WTC11 (cell line): ENCODE results near the gene CNOT8. TPM values are rescaled to one million over a fixed set of nuclear protein-coding genes. Genes with fewer than 3 reads are reported as not detected.

Experiments used
- ATAC-seq: fragments of 200-7000 bp; cut with Tn5 transposase; 2 replicates; pipeline ENCODE4 v1.10.0; 2021; ENCODE audit warnings: mild to moderate bottlenecking, moderate library complexity
- Bru-seq: library from RNA; stranded (reverse); fragments of 400-500 nt; gene quantifications from one replicate; lab custom pipeline; 2021; lab: Mats Ljungman, UMichigan
- CTCF ChIA-PET: fragments of 300-600 bp; sonication (Branson Sonifier 250); formaldehyde crosslinking; loops from one replicate; lab custom pipeline; 2021; ENCODE audit warnings: antibody characterized with exemption; lab: Charles Lee
- POLR2A ChIA-PET: fragments of 350-600 bp; sonication (Branson Sonifier 250); formaldehyde crosslinking; loops from one replicate; lab custom pipeline; 2021; ENCODE audit warnings: antibody characterized with exemption; lab: Charles Lee
- DNase-seq: peaks from one replicate; pipeline ENCODE4 v3.0.0; 2021; ENCODE audit warnings: low spot score
- H3K27ac Mint-ChIP-seq: 2 replicates; pipeline ENCODE4 v1.8.0; 2021; ENCODE audit warnings: mixed read lengths
- H3K27me3 Mint-ChIP-seq: 2 replicates; pipeline ENCODE4 v1.8.0; 2021; ENCODE audit warnings: low read depth, mild to moderate bottlenecking, moderate library complexity, mixed read lengths
- H3K36me3 Mint-ChIP-seq: 2 replicates; pipeline ENCODE4 v1.8.0; 2021; ENCODE audit warnings: mixed read lengths
- H3K4me1 Mint-ChIP-seq: 2 replicates; pipeline ENCODE4 v1.8.0; 2022; ENCODE audit warnings: mixed read lengths
- H3K4me3 Mint-ChIP-seq: 2 replicates; pipeline ENCODE4 v1.8.0; 2021; ENCODE audit warnings: mild to moderate bottlenecking, moderate library complexity, mixed read lengths
- H3K9me3 Mint-ChIP-seq: 2 replicates; pipeline ENCODE4 v1.8.0; 2021; ENCODE audit warnings: mixed read lengths
- ATF2 ChIP-seq: sonication (generic); formaldehyde crosslinking; IDR thresholded peaks from 2 replicates; pipeline ENCODE4 v1.8.1; 2022; ENCODE audit warnings: low read depth, missing genetic modification reagents, borderline replicate concordance
- CDX4 ChIP-seq: fragments of 250-450 bp; sonication (Bioruptor Pico); IDR thresholded peaks from 2 replicates; pipeline ENCODE4 v1.9.0; 2021; ENCODE audit warnings: moderate library complexity, mild to moderate bottlenecking, inconsistent platforms, borderline replicate concordance
- CREM ChIP-seq: sonication (generic); formaldehyde crosslinking; IDR thresholded peaks from 2 replicates; pipeline ENCODE4 v1.8.1; 2022; ENCODE audit warnings: mild to moderate bottlenecking, missing genetic modification reagents, moderate library complexity
- E2F1 ChIP-seq: sonication (generic); formaldehyde crosslinking; IDR thresholded peaks from 2 replicates; pipeline ENCODE4 v1.8.0; 2022; ENCODE audit warnings: mild to moderate bottlenecking, missing genetic modification reagents
- E2F5 ChIP-seq: sonication (generic); formaldehyde crosslinking; IDR thresholded peaks from 2 replicates; pipeline ENCODE4 v1.8.1; 2022; ENCODE audit warnings: mild to moderate bottlenecking, moderate library complexity, missing genetic modification reagents
- ETV6 ChIP-seq: sonication (generic); formaldehyde crosslinking; IDR thresholded peaks from 2 replicates; pipeline ENCODE4 v1.8.1; 2022; ENCODE audit warnings: mild to moderate bottlenecking, missing genetic modification reagents
- FOXJ3 ChIP-seq: sonication (generic); formaldehyde crosslinking; IDR thresholded peaks from 2 replicates; pipeline ENCODE4 v1.9.0; 2021; ENCODE audit warnings: missing genetic modification reagents, mild to moderate bottlenecking, borderline replicate concordance
- FOXP1 ChIP-seq: sonication (generic); formaldehyde crosslinking; IDR thresholded peaks from 2 replicates; pipeline ENCODE4 v1.8.0; 2022; ENCODE audit warnings: missing genetic modification reagents, mild to moderate bottlenecking, moderate library complexity, borderline replicate concordance
- GTF2I ChIP-seq: fragments of 250-450 bp; sonication (Bioruptor Pico); conservative IDR thresholded peaks from 2 replicates; pipeline ENCODE4 v1.4.0; 2021; ENCODE audit warnings: mild to moderate bottlenecking
- HMGXB4 ChIP-seq: sonication (generic); formaldehyde crosslinking; IDR thresholded peaks from 2 replicates; pipeline ENCODE4 v1.8.1; 2023; ENCODE audit warnings: mild to moderate bottlenecking, moderate library complexity, missing genetic modification reagents
- JUN ChIP-seq: sonication (generic); formaldehyde crosslinking; IDR thresholded peaks from 2 replicates; pipeline ENCODE4 v1.8.0; 2023; ENCODE audit warnings: mild to moderate bottlenecking, missing genetic modification reagents
- NR2C2 ChIP-seq: sonication (generic); formaldehyde crosslinking; IDR thresholded peaks from 2 replicates; pipeline ENCODE4 v1.8.0; 2022; ENCODE audit warnings: mild to moderate bottlenecking, missing genetic modification reagents
- OVOL2 ChIP-seq: fragments of 250-450 bp; sonication (Bioruptor Pico); IDR thresholded peaks from 2 replicates; pipeline ENCODE4 v1.9.0; 2021; ENCODE audit warnings: mild to moderate bottlenecking, borderline replicate concordance
- PRDM15 ChIP-seq: sonication (generic); formaldehyde crosslinking; IDR thresholded peaks from 2 replicates; pipeline ENCODE4 v1.8.0; 2022; ENCODE audit warnings: missing genetic modification reagents
- RORB ChIP-seq: fragments of 250-450 bp; sonication (Bioruptor Pico); IDR thresholded peaks from 2 replicates; pipeline ENCODE4 v1.9.0; 2021; ENCODE audit warnings: mild to moderate bottlenecking
- SMAD3 ChIP-seq: sonication (generic); formaldehyde crosslinking; IDR thresholded peaks from 2 replicates; pipeline ENCODE4 v1.8.0; 2022; ENCODE audit warnings: missing genetic modification reagents, mild to moderate bottlenecking, borderline replicate concordance
- SP1 ChIP-seq: sonication (generic); formaldehyde crosslinking; conservative IDR thresholded peaks from 2 replicates; pipeline ENCODE4 v1.8.1; 2022; ENCODE audit warnings: missing genetic modification reagents
- TP53 ChIP-seq: sonication (generic); formaldehyde crosslinking; IDR thresholded peaks from 2 replicates; pipeline ENCODE4 v1.8.1; 2023; ENCODE audit warnings: mild to moderate bottlenecking, missing genetic modification reagents
- ZBTB43 ChIP-seq: sonication (generic); formaldehyde crosslinking; IDR thresholded peaks from 2 replicates; pipeline ENCODE4 v1.8.1; 2023; ENCODE audit warnings: mild to moderate bottlenecking, missing genetic modification reagents
- ZNF232 ChIP-seq: sonication (generic); formaldehyde crosslinking; IDR thresholded peaks from 2 replicates; pipeline ENCODE4 v1.8.0; 2022; ENCODE audit warnings: mild to moderate bottlenecking, missing genetic modification reagents
- ZSCAN18 ChIP-seq: fragments of 250-450 bp; sonication (Bioruptor Pico); IDR thresholded peaks from 2 replicates; pipeline ENCODE4 v2.1.2; 2022; ENCODE audit warnings: mild to moderate bottlenecking, moderate library complexity
- long read RNA-seq, 3 experiments: library from RNA in 1 of 3; library from capped mRNA in 1 of 3; library from polyadenylated mRNA in 1 of 3; unstranded in 2 of 3; stranded (forward) in 1 of 3; transcript quantifications; one replicate each; pipeline ENCODE4 v2.0.0, GENCODE V29; 2021
- total RNA-seq: library from RNA; stranded (reverse); gene quantifications from 3 replicates; pipeline ENCODE4 v1.2.3, GENCODE V29; 2021

CNOT8 gene
- total RNA-seq (51.7 to 58.6 TPM (median 54.4 TPM) in 3 replicates), Bru-seq, nascent RNA (percentile 88 among the genes with signal in this experiment)
- long read RNA-seq, experiment 1, transcript CNOT8-202 (7 exons, 2,604 nt) = minor isoform, 30 of 262 reads
- long read RNA-seq, experiment 1, transcript CNOT8-204 (8 exons, 2,708 nt) = minor isoform, 37 of 262 reads
- long read RNA-seq, experiment 1, transcript CNOT8-210 (6 exons, 945 nt) = minor isoform, 10 of 262 reads
- long read RNA-seq, experiment 1, transcript CNOT8-201 (7 exons, 2,528 nt) = major isoform, 116 of 262 reads
- long read RNA-seq, experiment 1, partial matches to known transcripts = 23 of 262 reads
- long read RNA-seq, experiment 1, other reads (novel, unspliced or antisense) = 36 of 262 reads
- long read RNA-seq, experiment 2, transcript CNOT8-204 (8 exons, 2,708 nt) = minor isoform, 5 of 65 reads
- long read RNA-seq, experiment 2, transcript CNOT8-201 (7 exons, 2,528 nt) = major isoform, 15 of 65 reads
- long read RNA-seq, experiment 2, partial matches to known transcripts = 24 of 65 reads
- long read RNA-seq, experiment 2, other reads (novel, unspliced or antisense) = 16 of 65 reads
- long read RNA-seq, experiment 3, transcript CNOT8-201 (7 exons, 2,528 nt) = major isoform, 13 of 28 reads
- long read RNA-seq, experiment 3, partial matches to known transcripts = 0 of 28 reads
- long read RNA-seq, experiment 3, other reads (novel, unspliced or antisense) = 7 of 28 reads

- H3K36me3 Mint-ChIP-seq = peaks cover 13% of the 10 kb centered on the region
- ChIA-PET CTCF (interaction anchor here (0.6 to 1.1 kb wide), 4 partner anchors 10 to 337 kb away, joined by 3 to 5 read pairs (median 4); no protein-coding TSS in a partner anchor), POLR2A (interaction anchor here (0.6 to 0.7 kb wide), 5 partner anchors 10 to 373 kb away, joined by 3 to 4 read pairs (median 3); no protein-coding TSS in a partner anchor)
- DNase-seq (peak; percentile 97), ATAC-seq (peak; percentile 88)
- H3K4me1 Mint-ChIP-seq = peaks cover 28% of the 10 kb centered on the region
- H3K9me3 Mint-ChIP-seq = no peaks in the 10 kb centered on the region
- H3K27ac Mint-ChIP-seq = peak within 1 kb of the TSS; percentile 100
- H3K27me3 Mint-ChIP-seq = no peaks in the 10 kb centered on the region
- peak within 1 kb of the TSS; percentile 92 for H3K4me3 Mint-ChIP-seq
- 0 out of 2 replicates have a peak, but pooled peaks have one; percentile 55 for TF ChIP-seq NR2C2 (CRISPR knock-in tag)
- TF ChIP-seq PRDM15 (CRISPR knock-in tag) = no peak
- peak; percentile 69; the same call in 1 of the 2 replicates for TF ChIP-seq ETV6 (CRISPR knock-in tag)
- TF ChIP-seq ZNF232 (CRISPR knock-in tag) = peak; percentile 35; the same call in 1 of the 2 replicates
- TF ChIP-seq CREM = 0 out of 2 replicates have a peak, but pooled peaks have one; percentile 26
- TF ChIP-seq HMGXB4 = peak; percentile 57; the same call in 1 of the 2 replicates
- no peak for TF ChIP-seq ATF2 (CRISPR knock-in tag)
- no peak for TF ChIP-seq TP53
- 0 out of 2 replicates have a peak, but pooled peaks have one; percentile 29 for TF ChIP-seq JUN (CRISPR knock-in tag)
- TF ChIP-seq FOXJ3 = no peak
- no peak for TF ChIP-seq ZSCAN18 (CRISPR knock-in tag)
- TF ChIP-seq RORB (CRISPR knock-in tag) = no peak
- no peak for TF ChIP-seq GTF2I
- TF ChIP-seq CDX4 = no peak
- TF ChIP-seq OVOL2 = no peak
- 0 out of 2 replicates have a peak, but pooled peaks have one; percentile 60 for TF ChIP-seq E2F1 (CRISPR knock-in tag)
- TF ChIP-seq FOXP1 = peak; percentile 65; the same call in 1 of the 2 replicates
- TF ChIP-seq SMAD3 (CRISPR knock-in tag) = peak; percentile 31; the same call in 1 of the 2 replicates
- TF ChIP-seq E2F5 = peak; percentile 85
- 0 out of 2 replicates have a peak, but pooled peaks have one; percentile 22 for TF ChIP-seq ZBTB43
- peak; percentile 83 for TF ChIP-seq SP1 (CRISPR knock-in tag)
These were observed at the start of gene CNOT8 for GRCh38 chr5:154858297-154858971. CNOT8 (plus strand) TSS chr5:154858627; CDS start chr5:154863279, 4,652 bp downstream.
